Esophagus muscularis mucosa (tissue), 4 donors: ENCODE results near the gene BAZ2B.

ENCODE experiments used
- CTCF ChIP-seq, 3 experiments: fragments of 200-600 bp in 2 of 3; fragments of 450-650 bp in 1 of 3; sonication (generic) in 2 of 3; IDR thresholded peaks; one replicate each; pipeline ENCODE4 v1.5.1; 2017 to 2019; ENCODE audit warnings: antibody characterized with exemption in 3 of 3, mild to moderate bottlenecking in 2 of 3, moderate library complexity in 1 of 3
- EP300 ChIP-seq: sonication (generic); formaldehyde crosslinking; IDR thresholded peaks from one replicate; pipeline ENCODE4 v1.6.1; 2017; ENCODE audit warnings: antibody characterized with exemption
- POLR2A ChIP-seq: fragments of 450-650 bp; IDR thresholded peaks from one replicate; pipeline ENCODE4 v1.6.1; 2017; ENCODE audit warnings: antibody characterized with exemption, moderate library complexity, mild to moderate bottlenecking, low read depth
- POLR2AphosphoS5 ChIP-seq, 2 donors: sonication (generic); formaldehyde crosslinking; IDR thresholded peaks; one replicate each; pipeline ENCODE4 v1.6.1; 2017; ENCODE audit warnings: antibody characterized with exemption in 2 of 2

GRCh38 chr2:159653962-159654361 is 37.6 kb upstream of the BAZ2B start:
- TF ChIP-seq POLR2A: no peak
- TF ChIP-seq CTCF (IDR thresholded peaks at IDR 0.05): no peak
- TF ChIP-seq POLR2AphosphoS5 (IDR thresholded peaks at IDR 0.05): no peak
- TF ChIP-seq EP300: no peak
